KG1 (cell line): ENCODE data around the gene SPATA19.

Experiments used
- DNase-seq: peaks from one replicate; lab custom pipeline; 2025; lab: John Stamatoyannopoulos, UW

The SPATA19 gene

GRCh38 chr11:133817449-133817848, 27.9 kb downstream of the SPATA19 start:
- DNase-seq: no peak

GRCh38 chr11:133816146-133816870, 29.0 kb downstream of the SPATA19 start:
- DNase-seq: no peak

- DNase-seq: no peak
Measured at GRCh38 chr11:133815636-133816035, 29.7 kb downstream of the SPATA19 start.

GRCh38 chr11:133814588-133815100, 30.7 kb downstream of the SPATA19 start:
- DNase-seq: no peak

GRCh38 chr11:133811850-133812685, 33.2 kb downstream of the SPATA19 start:
- DNase-seq: no peak

- no peak for DNase-seq
Measured at GRCh38 chr11:133810766-133811165, 34.5 kb downstream of the SPATA19 start.

GRCh38 chr11:133809569-133810491, 35.5 kb downstream of the SPATA19 start:
- DNase-seq: no peak

GRCh38 chr11:133808393-133809140, 36.7 kb downstream of the SPATA19 start:
- no peak for DNase-seq

- DNase-seq: no peak
Measured at GRCh38 chr11:133803026-133803425, 42.3 kb downstream of the SPATA19 start.

- DNase-seq: no peak
Measured at GRCh38 chr11:133801356-133801755, 44.0 kb downstream of the SPATA19 start.

- DNase-seq: no peak
Measured at GRCh38 chr11:133800666-133801065, 44.6 kb downstream of the SPATA19 start.

GRCh38 chr11:133797554-133797953, 47.8 kb downstream of the SPATA19 start:
- DNase-seq: no peak

GRCh38 chr11:133796043-133796795, 49.1 kb downstream of the SPATA19 start:
- DNase-seq: no peak

- DNase-seq: no peak
Measured at GRCh38 chr11:133795088-133795487, 50.2 kb downstream of the SPATA19 start.

- DNase-seq: no peak
Measured at GRCh38 chr11:133794205-133794604, 51.1 kb downstream of the SPATA19 start.

GRCh38 chr11:133793271-133794035, 51.9 kb downstream of the SPATA19 start:
- DNase-seq: no peak

GRCh38 chr11:133790995-133791394, 54.3 kb downstream of the SPATA19 start:
- no peak for DNase-seq
